IPS-15b (cell line): ENCODE measurements around the gene KDM1A.

ENCODE experiments used
- H3K27me3 ChIP-seq: one replicate; pipeline ENCODE4 v1.6.1; 2013; ENCODE audit warnings: low read length; ENCODE audit not compliant: control insufficient read depth, insufficient read depth
- H3K36me3 ChIP-seq: one replicate; pipeline ENCODE4 v1.6.1; 2013; ENCODE audit warnings: low read length; ENCODE audit not compliant: control insufficient read depth, insufficient read depth
- H3K4me1 ChIP-seq: one replicate; pipeline ENCODE4 v1.6.1; 2013; ENCODE audit warnings: mild to moderate bottlenecking, low read length; ENCODE audit not compliant: control insufficient read depth, insufficient read depth
- H3K4me3 ChIP-seq: one replicate; pipeline ENCODE4 v1.5.1; 2013; ENCODE audit warnings: low read depth, low read length
- H3K9ac ChIP-seq: one replicate; pipeline ENCODE4 v1.6.1; 2013; ENCODE audit warnings: low read depth, mild to moderate bottlenecking, low read length
- H3K9me3 ChIP-seq: one replicate; pipeline ENCODE4 v1.6.1; 2013; ENCODE audit warnings: mild to moderate bottlenecking, low read length; ENCODE audit not compliant: control insufficient read depth, insufficient read depth

KDM1A gene

DNA sequence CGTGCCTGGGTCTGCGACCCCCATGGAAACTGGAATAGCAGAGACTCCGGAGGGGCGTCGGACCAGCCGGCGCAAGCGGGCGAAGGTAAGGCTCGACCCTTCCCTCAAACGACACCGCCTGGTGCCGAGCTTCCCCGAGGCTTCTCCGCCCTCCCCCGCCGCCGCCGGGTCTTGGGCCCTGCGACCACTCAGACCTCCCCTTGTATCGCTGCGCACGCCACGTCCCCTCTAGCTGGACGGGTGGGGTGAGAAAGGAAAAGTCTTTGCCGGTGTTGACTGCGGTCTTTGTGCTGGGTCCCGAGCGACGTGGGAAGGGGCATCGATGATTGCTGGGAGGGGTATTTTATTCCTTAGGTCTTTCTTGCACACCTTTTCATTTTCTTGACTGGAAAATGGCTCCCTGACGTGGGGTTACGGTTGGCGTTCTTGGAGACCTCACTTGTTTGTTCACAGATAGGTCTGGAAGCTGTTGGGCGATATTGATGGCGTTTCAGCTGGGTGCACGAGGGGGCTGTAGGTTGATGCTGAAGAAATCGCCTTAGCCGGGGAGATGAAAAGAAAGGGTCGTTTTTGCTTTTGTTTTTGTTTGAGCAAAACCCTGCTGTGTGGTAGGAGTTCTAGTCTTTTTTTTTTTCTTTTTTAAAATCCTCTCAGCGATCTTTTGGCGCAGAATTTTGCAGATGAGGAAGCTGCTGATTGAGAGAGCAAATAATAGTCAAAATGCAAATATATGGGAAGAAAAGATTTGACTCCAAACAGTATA is 776 bp downstream of the KDM1A start:
- Histone ChIP-seq H3K36me3 (no peaks in the 10 kb centered on the region), H3K27me3 (no peaks in the 10 kb centered on the region), H3K9me3 (no peaks in the 10 kb centered on the region), H3K9ac (peak overlapping the region; percentile 91), H3K4me1 (no peaks in the 10 kb centered on the region), H3K4me3 (peak overlapping the region; percentile 66)

DNA sequence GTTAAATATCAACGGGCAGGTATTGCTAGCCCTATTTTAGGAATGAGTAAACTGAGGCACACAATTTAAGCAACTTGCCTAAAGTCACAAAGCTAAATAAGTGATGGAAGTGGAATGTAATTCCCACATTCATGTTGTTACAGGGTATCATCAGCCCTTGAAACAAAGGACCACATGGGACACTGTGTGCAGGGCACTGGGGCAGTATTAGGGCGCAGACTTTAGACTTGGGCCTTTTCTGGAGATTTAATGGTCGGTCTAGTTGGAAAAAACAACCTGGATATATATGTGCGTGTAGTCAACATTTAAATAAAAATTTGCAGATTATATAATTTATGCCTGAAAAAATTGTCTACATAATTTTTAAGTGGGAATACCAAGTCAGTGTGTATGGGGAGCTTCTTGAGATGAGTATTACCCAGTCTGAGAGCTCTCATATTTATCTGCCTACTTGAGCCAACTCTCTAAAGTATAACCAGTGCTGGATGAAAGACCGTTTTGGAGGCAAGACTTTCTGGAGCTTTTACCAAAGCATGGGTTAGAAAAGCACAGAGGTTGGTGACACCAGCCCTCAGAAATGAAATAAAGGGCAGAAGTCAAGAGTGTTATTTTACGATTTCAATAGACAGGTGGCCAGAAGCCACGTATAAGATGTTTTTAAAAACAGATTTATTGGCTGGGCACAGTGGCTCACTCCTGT is 1.6 kb downstream of the KDM1A start:
- H3K4me3 ChIP-seq = peak overlapping the region; percentile 66
- no peaks in the 10 kb centered on the region for H3K27me3 ChIP-seq
- H3K9ac ChIP-seq = peak overlapping the region; percentile 91
- no peaks in the 10 kb centered on the region for H3K4me1 ChIP-seq
- no peaks in the 10 kb centered on the region for H3K36me3 ChIP-seq
- no peaks in the 10 kb centered on the region for H3K9me3 ChIP-seq

DNA sequence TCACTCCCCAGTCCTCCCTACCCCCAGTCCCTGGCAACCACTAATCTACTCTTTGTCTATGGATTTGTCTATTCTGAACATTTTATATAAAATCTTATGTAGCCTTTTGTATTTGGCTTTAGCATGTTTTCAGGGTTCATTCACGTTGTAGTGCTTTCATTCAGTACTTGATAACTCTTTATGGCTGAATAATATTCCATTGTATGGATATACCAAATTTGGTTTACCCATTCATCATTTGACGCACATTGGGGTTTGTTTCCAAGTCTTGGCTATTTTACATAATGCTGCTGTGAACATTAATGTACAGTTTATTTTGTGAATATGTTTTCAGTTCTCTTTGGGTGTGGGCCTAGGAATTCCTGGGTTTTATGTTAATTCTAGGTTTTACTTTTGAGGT is 2.6 kb downstream of the KDM1A start:
- Histone ChIP-seq H3K4me3 (peak overlapping the region; percentile 66), H3K4me1 (no peaks in the 10 kb centered on the region), H3K9me3 (no peaks in the 10 kb centered on the region), H3K27me3 (no peaks in the 10 kb centered on the region), H3K9ac (no peak overlapping the region), H3K36me3 (no peaks in the 10 kb centered on the region)

DNA sequence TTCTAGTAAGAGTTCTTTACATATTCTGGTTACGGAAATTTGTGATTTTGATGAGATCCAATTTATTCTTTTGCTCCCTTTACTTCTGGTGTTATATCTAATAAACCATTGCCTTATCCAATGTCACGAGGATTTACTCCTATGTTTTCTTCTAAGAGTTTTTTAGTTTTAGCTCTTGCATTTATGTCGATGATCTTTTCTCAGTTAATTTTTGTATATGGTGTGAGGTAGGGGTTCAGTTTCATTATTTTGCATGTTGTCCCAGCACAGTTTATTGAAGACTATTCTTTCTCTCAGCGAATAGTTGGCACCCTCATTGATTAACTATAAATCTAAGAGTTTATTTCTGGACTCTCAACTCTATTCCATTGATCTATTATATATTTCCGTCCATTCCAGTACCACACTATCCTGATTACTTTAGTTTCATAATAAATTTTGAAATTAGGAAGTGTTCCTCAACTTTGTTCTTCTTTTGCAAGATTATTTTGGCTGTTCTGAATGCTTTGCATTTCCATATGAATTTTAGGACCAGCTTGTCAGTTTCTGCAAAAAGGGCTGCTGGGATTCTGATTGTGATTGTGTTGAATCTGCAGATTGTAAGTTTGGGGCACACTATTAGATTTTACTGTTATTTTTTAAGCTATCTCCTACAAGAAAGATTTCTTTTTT is 4.0 kb downstream of the KDM1A start:
- no peak overlapping the region for H3K4me3 ChIP-seq
- H3K4me1 ChIP-seq = peaks cover 2% of the 10 kb centered on the region
- H3K36me3 ChIP-seq = no peaks in the 10 kb centered on the region
- H3K9me3 ChIP-seq = no peaks in the 10 kb centered on the region
- H3K9ac ChIP-seq = no peak overlapping the region
- H3K27me3 ChIP-seq = no peaks in the 10 kb centered on the region

DNA sequence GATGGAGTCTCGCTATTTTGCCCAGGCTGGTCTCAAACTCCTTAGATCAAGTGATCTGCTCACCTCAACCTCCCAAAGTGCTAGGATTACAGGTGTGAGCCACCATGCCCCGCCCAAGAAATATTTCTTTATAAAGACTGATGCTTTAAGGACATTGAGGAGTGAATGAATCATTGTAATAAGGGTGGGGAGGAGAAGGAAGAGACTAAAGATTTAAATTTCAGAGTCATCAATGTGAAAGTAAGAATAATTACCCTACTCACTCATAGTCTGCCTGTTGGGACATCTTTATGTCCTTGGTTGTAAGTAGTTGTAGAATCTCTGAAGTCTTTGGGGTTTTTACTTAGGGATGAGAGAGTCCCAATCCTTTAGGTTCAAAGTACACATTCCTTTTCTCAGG is 7.3 kb downstream of the KDM1A start:
- no peak overlapping the region for H3K9ac ChIP-seq
- H3K9me3 ChIP-seq = no peaks in the 10 kb centered on the region
- peaks cover 4% of the 10 kb centered on the region for H3K4me1 ChIP-seq
- no peaks in the 10 kb centered on the region for H3K27me3 ChIP-seq
- H3K36me3 ChIP-seq = no peaks in the 10 kb centered on the region
- no peak overlapping the region for H3K4me3 ChIP-seq

DNA sequence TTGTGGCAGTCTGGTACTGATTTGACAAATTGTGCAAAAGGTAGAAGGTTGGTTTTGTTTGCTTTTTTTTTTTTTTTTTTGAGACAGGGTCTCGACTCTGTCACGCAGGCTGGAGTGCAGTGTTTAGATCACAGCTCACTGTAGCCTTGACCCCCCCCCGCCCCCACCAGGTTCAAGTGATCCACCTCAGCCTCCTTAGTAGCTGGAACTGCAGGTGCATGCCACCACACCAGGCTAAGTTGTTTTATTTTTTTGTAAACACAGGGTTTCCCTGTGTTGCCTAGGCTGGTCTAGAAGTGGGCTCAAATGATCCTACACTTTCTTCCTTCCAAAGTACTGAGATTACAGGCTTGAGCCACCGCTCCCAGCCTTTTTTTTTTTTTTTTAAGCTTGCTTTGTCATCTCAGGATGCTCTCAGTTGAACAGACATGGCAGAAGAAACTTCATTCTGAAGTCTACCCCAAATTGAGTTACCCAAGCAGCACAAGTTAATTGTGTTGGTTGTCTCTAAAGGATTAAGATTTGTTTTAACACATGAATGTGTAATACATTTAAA is 8.2 kb downstream of the KDM1A start:
- Histone ChIP-seq H3K9ac (no peak overlapping the region), H3K27me3 (no peaks in the 10 kb centered on the region), H3K9me3 (no peaks in the 10 kb centered on the region), H3K4me3 (no peak overlapping the region), H3K4me1 (peaks cover 7% of the 10 kb centered on the region), H3K36me3 (no peaks in the 10 kb centered on the region)

DNA sequence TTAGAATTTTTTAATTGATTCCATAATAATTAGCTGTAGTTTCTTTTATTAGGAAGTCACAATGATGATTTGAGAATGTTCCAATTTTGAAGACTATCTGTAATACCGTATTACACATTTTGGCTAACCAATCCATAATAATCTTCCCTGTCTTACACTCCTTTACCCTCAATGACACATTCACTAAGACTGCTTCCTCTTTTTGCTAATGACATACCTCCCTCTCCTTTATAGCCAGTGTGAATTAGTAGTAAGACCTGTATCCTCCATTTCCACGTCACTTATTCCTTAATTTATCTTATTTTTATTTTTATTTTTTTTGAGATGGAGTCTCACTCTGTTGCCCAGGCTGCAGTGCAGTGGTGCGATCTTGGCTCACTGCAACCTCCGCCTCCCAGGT is 10.1 kb downstream of the KDM1A start:
- H3K36me3 ChIP-seq = no peaks in the 10 kb centered on the region
- H3K4me1 ChIP-seq = peaks cover 7% of the 10 kb centered on the region
- no peaks in the 10 kb centered on the region for H3K9me3 ChIP-seq
- H3K4me3 ChIP-seq = no peak overlapping the region
- H3K9ac ChIP-seq = no peak overlapping the region
- no peaks in the 10 kb centered on the region for H3K27me3 ChIP-seq

DNA sequence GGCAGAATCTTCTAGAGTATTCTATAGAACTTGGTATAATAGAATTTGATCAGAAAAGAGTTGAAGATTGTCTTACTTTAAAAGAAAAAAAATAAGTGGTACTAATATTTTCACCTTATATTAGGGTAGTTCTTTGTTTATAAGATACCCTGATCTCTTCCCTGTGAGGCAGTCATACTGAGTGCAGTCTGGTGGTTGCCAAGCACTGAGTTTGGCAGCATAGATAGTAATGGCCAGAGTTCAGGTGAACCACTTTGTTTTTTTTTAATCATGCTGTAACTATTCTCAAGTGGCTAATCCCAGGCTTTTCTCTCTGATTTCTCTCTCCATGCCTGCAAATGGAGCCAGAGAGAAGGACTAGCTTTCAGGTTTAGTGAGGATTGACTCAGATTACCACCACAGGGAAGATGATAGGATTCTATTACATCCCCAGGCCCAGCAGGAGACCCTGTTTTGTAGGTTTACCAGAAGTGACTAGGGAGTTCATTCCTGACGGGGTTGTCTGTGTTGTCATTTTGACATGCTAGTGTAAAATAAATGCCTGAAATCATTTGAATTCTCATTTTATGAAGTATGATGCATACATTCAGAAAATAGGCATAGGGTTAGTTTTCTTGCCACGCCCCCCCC is 16.7 kb downstream of the KDM1A start:
- Histone ChIP-seq H3K4me3 (no peak overlapping the region), H3K36me3 (no peaks in the 10 kb centered on the region), H3K9me3 (no peaks in the 10 kb centered on the region), H3K9ac (no peak overlapping the region), H3K27me3 (no peaks in the 10 kb centered on the region), H3K4me1 (peaks cover 10% of the 10 kb centered on the region)

DNA sequence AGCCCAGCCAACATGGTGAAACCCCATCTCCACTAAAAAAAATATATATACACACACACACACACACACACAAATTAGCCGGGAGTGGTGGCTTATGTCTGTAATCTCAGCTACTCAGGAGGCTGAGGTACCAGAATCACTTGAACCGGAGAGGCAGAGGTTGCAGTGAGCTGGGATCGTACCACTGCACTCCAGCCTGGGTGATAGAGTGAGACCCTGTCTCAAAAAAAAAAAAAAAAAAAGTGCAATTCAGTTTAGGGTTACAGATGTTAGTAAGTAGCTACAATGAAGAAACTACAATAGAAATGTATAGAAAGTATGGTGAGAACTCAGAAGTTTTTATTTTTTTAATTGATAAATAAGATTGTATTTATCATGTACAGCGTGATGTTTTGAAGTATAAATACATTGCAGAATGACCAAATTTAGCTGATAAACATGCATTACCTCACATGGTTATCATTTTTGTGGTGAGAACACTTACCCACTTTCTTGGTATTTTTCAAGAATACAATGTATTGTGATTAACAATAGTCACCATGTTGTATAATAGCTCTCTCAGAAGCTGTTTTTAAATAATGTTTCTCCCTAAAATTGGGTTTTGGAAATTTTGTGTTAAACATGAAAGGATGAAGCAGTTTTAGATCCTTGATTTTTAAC is 17.9 kb downstream of the KDM1A start:
- H3K4me1 ChIP-seq = peaks cover 5% of the 10 kb centered on the region
- H3K4me3 ChIP-seq = no peak overlapping the region
- H3K36me3 ChIP-seq = no peaks in the 10 kb centered on the region
- H3K27me3 ChIP-seq = no peaks in the 10 kb centered on the region
- no peak overlapping the region for H3K9ac ChIP-seq
- H3K9me3 ChIP-seq = no peaks in the 10 kb centered on the region

DNA sequence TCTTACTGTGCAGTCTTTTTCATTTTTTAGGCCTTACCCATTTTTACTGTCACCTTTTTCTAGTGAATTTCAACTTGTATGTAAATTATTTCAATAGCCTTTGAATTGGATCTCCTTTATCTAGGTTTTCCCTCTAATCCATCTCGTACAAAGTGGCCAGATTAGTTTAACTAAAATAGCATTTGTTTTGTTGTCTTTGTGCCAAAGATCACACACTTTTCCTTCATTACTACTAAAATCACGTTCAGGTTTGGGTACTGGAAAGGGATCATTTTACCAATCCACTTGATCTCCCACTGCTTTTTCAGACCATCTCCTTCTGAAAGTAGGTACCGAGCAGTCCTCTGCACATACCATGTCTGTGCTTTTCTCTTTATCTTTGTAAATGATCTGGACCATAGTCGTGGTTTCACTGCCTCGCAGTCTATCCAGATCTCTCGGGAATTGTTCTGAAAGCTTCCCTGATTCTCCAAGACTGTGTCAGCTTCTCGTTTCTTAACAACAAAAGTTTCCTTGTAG is 20.1 kb downstream of the KDM1A start:
- Histone ChIP-seq H3K9ac (no peak overlapping the region), H3K4me1 (peaks cover 5% of the 10 kb centered on the region), H3K9me3 (no peaks in the 10 kb centered on the region), H3K27me3 (no peaks in the 10 kb centered on the region), H3K36me3 (no peaks in the 10 kb centered on the region), H3K4me3 (no peak overlapping the region)

DNA sequence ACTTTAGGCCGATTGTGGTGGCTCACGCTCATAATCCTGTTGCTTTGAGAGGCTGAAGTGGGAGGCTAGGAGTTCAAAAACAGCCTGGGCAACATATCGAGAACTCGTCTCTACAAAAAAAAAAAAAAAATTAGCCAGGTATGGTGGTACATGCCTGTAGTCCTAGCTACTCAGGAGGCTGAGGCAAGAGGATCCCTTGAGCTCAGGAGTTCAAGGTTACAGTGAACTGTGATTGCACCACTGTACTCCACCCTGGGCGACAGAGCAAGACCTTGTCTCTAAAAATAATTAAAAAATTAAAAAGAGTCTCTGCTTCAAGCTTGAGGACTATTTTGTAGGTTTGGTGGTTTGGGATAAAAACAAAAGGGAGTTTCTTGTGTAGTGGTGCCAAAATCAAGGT is 21.2 kb downstream of the KDM1A start:
- H3K27me3 ChIP-seq = no peaks in the 10 kb centered on the region
- no peaks in the 10 kb centered on the region for H3K9me3 ChIP-seq
- no peak overlapping the region for H3K9ac ChIP-seq
- H3K4me3 ChIP-seq = no peak overlapping the region
- no peaks in the 10 kb centered on the region for H3K36me3 ChIP-seq
- peaks cover 5% of the 10 kb centered on the region for H3K4me1 ChIP-seq
